HEK293 (cell line): Measurements from ENCODE around the gene TBC1D20.

Experiments used
- CTCF ChIA-PET: fragments of 350-600 bp; formaldehyde crosslinking; extraction: SDS; loops from one replicate; lab custom pipeline; 2021; ENCODE audit warnings: antibody characterized with exemption; lab: Yijun Ruan, JAX
- POLR2A ChIA-PET: fragments of 300-600 bp; formaldehyde crosslinking; extraction: SDS; loops from one replicate; lab custom pipeline; 2020; ENCODE audit warnings: antibody characterized with exemption, inconsistent platforms; lab: Yijun Ruan, JAX
- H3K27ac ChIP-seq: fragments of 200-500 bp; sonication (Bioruptor generic); 2 replicates; pipeline ENCODE4 v1.5.1; 2014; ENCODE audit warnings: low read depth, low read length, control low read depth, inconsistent platforms; ENCODE audit errors: extremely low read depth
- H3K36me3 ChIP-seq, 2 experiments: fragments of 200-500 bp in 1 of 2; sonication (Bioruptor generic) in 1 of 2; 1 replicate in 1 of 2; 2 replicates in 1 of 2; pipeline ENCODE4 v1.5.1; 2014 to 2017; ENCODE audit warnings: inconsistent platforms in 2 of 2, low read length in 2 of 2; ENCODE audit not compliant: control insufficient read depth in 2 of 2, insufficient read depth in 1 of 2
- H3K4me1 ChIP-seq: fragments of 200-500 bp; sonication (Bioruptor generic); 2 replicates; pipeline ENCODE4 v1.5.1; 2014; ENCODE audit warnings: mild to moderate bottlenecking, low read length, inconsistent platforms; ENCODE audit not compliant: control insufficient read depth, insufficient read depth
- H3K4me3 ChIP-seq: 2 replicates; pipeline ENCODE4 v1.5.1; 2011; ENCODE audit warnings: low read depth, mild to moderate bottlenecking, control low read depth, low read length, moderate library complexity
- H3K9me3 ChIP-seq: fragments of 200-500 bp; sonication (Bioruptor generic); 2 replicates; pipeline ENCODE4 v1.5.1; 2014; ENCODE audit warnings: low read depth, low read length, inconsistent platforms; ENCODE audit not compliant: control insufficient read depth, insufficient read depth
- EGR2 ChIP-seq: fragments of 450-650 bp; formaldehyde crosslinking; IDR thresholded peaks from 2 replicates; pipeline ENCODE4 v1.5.1; 2016; ENCODE audit warnings: low read depth, missing biosample characterization, missing genetic modification characterization
- RBAK ChIP-seq: fragments of 450-650 bp; formaldehyde crosslinking; IDR thresholded peaks from 2 replicates; pipeline ENCODE4 v1.5.1; 2016; ENCODE audit warnings: missing biosample characterization, missing genetic modification characterization
- TCF7L2 ChIP-seq: IDR thresholded peaks from 2 replicates; pipeline ENCODE4 v1.6.1; 2011; ENCODE audit warnings: low read depth, mild to moderate bottlenecking, inconsistent platforms, low read length, moderate library complexity, borderline replicate concordance
- YY1 ChIP-seq: fragments of 450-650 bp; formaldehyde crosslinking; IDR thresholded peaks from 2 replicates; pipeline ENCODE4 v1.5.1; 2018; ENCODE audit warnings: missing biosample characterization, missing genetic modification characterization
- ZBTB1 ChIP-seq: fragments of 450-650 bp; formaldehyde crosslinking; IDR thresholded peaks from 2 replicates; pipeline ENCODE4 v1.5.1; 2016; ENCODE audit warnings: missing biosample characterization, missing genetic modification characterization
- ZBTB20 ChIP-seq: fragments of 450-650 bp; formaldehyde crosslinking; IDR thresholded peaks from 2 replicates; pipeline ENCODE4 v1.5.1; 2016; ENCODE audit warnings: missing biosample characterization, missing genetic modification characterization
- ZEB2 ChIP-seq: fragments of 450-650 bp; formaldehyde crosslinking; IDR thresholded peaks from 2 replicates; pipeline ENCODE4 v1.5.1; 2016; ENCODE audit warnings: missing biosample characterization, missing genetic modification characterization
- ZFHX2 ChIP-seq: fragments of 450-650 bp; formaldehyde crosslinking; conservative IDR thresholded peaks from 2 replicates; pipeline ENCODE4 v1.5.1; 2016; ENCODE audit warnings: missing biosample characterization, missing genetic modification characterization
- ZNF121 ChIP-seq: fragments of 450-650 bp; formaldehyde crosslinking; IDR thresholded peaks from 2 replicates; pipeline ENCODE4 v1.5.1; 2016; ENCODE audit warnings: missing biosample characterization, missing genetic modification characterization
- ZNF138 ChIP-seq: fragments of 450-650 bp; formaldehyde crosslinking; IDR thresholded peaks from 2 replicates; pipeline ENCODE4 v1.5.1; 2016; ENCODE audit warnings: missing biosample characterization, missing genetic modification characterization, borderline replicate concordance
- ZNF560 ChIP-seq: fragments of 450-650 bp; formaldehyde crosslinking; IDR thresholded peaks from 2 replicates; pipeline ENCODE4 v1.5.1; 2017; ENCODE audit warnings: missing biosample characterization, missing genetic modification characterization, borderline replicate concordance
- ZNF664 ChIP-seq: fragments of 450-650 bp; formaldehyde crosslinking; IDR thresholded peaks from 2 replicates; pipeline ENCODE4 v1.5.1; 2016; ENCODE audit warnings: missing biosample characterization, missing genetic modification characterization
- ZNF701 ChIP-seq: fragments of 450-650 bp; formaldehyde crosslinking; IDR thresholded peaks from 2 replicates; pipeline ENCODE4 v1.5.1; 2016; ENCODE audit warnings: missing biosample characterization, missing genetic modification characterization
- ZXDB ChIP-seq: fragments of 450-650 bp; formaldehyde crosslinking; IDR thresholded peaks from 2 replicates; pipeline ENCODE4 v1.5.1; 2016; ENCODE audit warnings: missing biosample characterization, missing genetic modification characterization
- TF ChIP-seq, protein P1 (sequence below): fragments of 450-650 bp; formaldehyde crosslinking; IDR thresholded peaks from 2 replicates; pipeline ENCODE4 v1.5.1; 2016; ENCODE audit warnings: missing biosample characterization, missing genetic modification characterization
- TF ChIP-seq, protein P2 (sequence below): fragments of 450-650 bp; formaldehyde crosslinking; IDR thresholded peaks from 2 replicates; pipeline ENCODE4 v1.5.1; 2016; ENCODE audit warnings: missing biosample characterization, missing genetic modification characterization
- TF ChIP-seq, protein P3 (sequence below): fragments of 450-650 bp; formaldehyde crosslinking; IDR thresholded peaks from 2 replicates; pipeline ENCODE4 v1.5.1; 2016; ENCODE audit warnings: missing biosample characterization, missing genetic modification characterization, borderline replicate concordance
- TF ChIP-seq, protein P4 (sequence below): fragments of 450-650 bp; formaldehyde crosslinking; IDR thresholded peaks from 2 replicates; pipeline ENCODE4 v1.5.1; 2017; ENCODE audit warnings: missing biosample characterization, mild to moderate bottlenecking, missing genetic modification characterization, moderate library complexity

Gene TBC1D20

DNA sequence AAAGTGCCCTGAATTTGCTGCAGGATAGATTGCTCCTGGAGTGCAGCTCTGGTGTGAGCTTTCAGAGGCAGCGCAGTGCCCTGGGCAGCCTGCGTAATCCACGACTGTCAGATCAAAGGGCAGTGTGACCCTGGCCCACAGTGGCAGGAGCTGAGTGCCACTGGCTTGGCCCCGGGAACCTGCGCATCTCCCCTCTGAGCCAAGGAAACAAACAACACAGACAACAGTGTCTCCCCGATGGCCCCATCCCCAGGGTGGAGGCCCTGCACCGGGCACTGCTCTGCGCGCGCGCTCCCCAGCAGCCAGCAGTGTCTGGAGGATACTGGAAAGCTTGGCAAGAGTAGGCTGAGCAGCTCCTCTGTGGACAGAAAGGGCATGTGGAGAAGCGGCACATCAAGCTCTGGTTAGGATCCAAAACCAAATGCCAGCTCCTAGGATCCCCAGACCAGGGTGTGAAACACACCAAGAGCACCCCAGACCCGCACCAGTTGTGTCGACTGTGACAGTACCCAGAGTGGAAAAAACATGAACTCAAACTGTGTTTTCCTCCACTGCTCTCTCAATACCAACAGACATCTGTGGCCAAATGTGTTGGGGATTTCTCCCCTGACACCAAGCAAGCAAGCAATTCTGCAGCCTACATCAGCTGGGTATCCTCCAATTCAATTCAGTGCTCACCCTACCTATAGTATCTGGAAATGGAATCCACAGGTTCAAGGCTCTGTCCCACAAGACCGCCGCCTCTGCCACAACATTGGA lies 27.5 kb downstream of the TBC1D20 start:
- TF ChIP-seq ZBTB20 (tag by site-specific recombination), result peak; percentile 40; the same call in 1 of the 2 replicates
- no peak for TF ChIP-seq RBAK (tag by site-specific recombination)
- TF ChIP-seq, all 188 proteins: peak for 1
- Histone ChIP-seq H3K4me3 (no peak overlapping the region), H3K4me1 (no peaks in the 10 kb centered on the region; the same call in 1 of the 2 replicates), H3K9me3 (no peaks in the 10 kb centered on the region), H3K36me3 (peaks cover 4 to 86% of the 10 kb centered on the region in 2 experiments), H3K27ac (no peak overlapping the region)
- ChIA-PET CTCF (interaction anchor here (0.6 to 1.3 kb wide), 5 partner anchors 11 to 86 kb away, joined by 3 to 5 read pairs (median 3); no protein-coding TSS in a partner anchor), POLR2A (no interaction called here)

DNA sequence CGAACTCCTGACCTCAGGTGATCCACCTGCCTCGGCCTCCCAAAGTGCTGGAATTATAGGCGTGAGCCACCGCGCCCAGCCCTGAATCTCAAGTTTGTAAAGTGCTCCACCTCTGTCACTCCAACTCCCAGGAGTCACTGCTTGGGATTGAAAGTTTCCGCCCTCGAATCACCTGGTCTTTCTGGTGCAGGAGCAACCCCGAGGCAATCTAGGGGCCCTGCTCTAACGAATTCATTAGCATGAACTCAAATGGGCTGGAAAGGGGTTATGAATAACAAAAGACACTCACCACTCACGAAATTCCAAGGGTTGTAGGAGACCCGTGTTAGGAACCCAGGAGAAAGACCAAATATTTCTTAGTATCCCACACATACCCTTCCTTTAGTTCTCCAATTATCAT lies 28.1 kb downstream of the TBC1D20 start:
- Histone ChIP-seq H3K4me1 (no peaks in the 10 kb centered on the region; the same call in 1 of the 2 replicates), H3K36me3 (peaks cover 6 to 86% of the 10 kb centered on the region in 2 experiments), H3K4me3 (no peak overlapping the region), H3K9me3 (no peaks in the 10 kb centered on the region), H3K27ac (no peak overlapping the region)
- CTCF ChIA-PET, result interaction anchor here (1.2 kb wide), 1 partner anchor 24 kb away, joined by 3 read pairs; no protein-coding TSS in a partner anchor
- TF ChIP-seq, protein P1, sequence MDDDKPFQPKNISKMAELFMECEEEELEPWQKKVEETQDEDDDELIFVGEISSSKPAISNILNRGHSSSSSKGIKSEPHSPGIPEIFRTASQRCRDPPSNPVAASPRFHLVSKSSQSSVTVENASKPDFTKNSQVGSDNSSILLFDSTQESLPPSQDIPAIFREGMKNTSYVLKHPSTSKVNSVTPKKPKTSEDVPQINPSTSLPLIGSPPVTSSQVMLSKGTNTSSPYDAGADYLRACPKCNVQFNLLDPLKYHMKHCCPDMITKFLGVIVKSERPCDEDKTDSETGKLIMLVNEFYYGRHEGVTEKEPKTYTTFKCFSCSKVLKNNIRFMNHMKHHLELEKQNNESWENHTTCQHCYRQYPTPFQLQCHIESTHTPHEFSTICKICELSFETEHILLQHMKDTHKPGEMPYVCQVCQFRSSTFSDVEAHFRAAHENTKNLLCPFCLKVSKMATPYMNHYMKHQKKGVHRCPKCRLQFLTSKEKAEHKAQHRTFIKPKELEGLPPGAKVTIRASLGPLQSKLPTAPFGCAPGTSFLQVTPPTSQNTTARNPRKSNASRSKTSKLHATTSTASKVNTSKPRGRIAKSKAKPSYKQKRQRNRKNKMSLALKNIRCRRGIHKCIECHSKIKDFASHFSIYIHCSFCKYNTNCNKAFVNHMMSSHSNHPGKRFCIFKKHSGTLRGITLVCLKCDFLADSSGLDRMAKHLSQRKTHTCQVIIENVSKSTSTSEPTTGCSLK (tag by site-specific recombination), result no peak
- TF ChIP-seq TCF7L2 (no peak), ZNF138 (tag by site-specific recombination) (no peak), ZFHX2 (tag by site-specific recombination) (no peak), ZNF664 (tag by site-specific recombination) (no peak), ZNF121 (tag by site-specific recombination) (no peak), EGR2 (tag by site-specific recombination) (no peak), ZBTB1 (tag by site-specific recombination) (no peak), YY1 (no peak)
- TF ChIP-seq, protein P2, sequence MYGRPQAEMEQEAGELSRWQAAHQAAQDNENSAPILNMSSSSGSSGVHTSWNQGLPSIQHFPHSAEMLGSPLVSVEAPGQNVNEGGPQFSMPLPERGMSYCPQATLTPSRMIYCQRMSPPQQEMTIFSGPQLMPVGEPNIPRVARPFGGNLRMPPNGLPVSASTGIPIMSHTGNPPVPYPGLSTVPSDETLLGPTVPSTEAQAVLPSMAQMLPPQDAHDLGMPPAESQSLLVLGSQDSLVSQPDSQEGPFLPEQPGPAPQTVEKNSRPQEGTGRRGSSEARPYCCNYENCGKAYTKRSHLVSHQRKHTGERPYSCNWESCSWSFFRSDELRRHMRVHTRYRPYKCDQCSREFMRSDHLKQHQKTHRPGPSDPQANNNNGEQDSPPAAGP (tag by site-specific recombination), result no peak
- POLR2A ChIA-PET, result no interaction called here

DNA sequence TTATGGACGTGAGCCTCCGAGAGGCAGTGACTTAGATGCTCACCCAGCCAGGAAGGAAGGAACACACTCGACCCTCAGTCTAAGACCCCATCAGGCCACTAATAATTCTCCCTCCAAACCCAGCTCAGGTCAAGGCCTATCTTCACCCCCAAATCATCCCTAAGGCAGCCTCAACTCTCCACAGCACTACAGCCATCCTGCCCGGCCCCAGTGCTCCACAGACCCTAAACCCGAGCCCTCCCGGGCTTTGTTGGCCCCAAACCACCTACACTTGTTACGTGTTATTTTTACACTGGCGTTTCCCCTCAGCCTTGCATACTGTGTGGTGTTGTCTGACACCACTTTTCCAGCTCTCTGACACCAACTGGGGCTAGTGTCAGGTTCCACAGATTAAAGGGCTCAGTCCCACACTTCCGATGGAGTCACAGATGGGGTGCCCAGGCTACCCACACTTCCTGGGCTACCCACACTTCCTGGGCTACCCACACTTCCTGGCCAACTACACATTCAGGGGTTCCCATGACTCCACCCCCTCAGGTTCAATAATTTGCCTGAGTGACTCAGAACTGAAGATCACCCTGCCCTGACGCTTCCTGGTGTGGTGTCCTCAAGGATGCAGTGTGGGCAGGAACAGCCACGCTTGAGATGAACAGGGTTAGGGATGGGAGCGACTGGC lies 28.9 kb downstream of the TBC1D20 start:
- Histone ChIP-seq H3K4me1 (no peaks in the 10 kb centered on the region; the same call in 1 of the 2 replicates), H3K27ac (peak overlapping the region; percentile 41; the same call in 1 of the 2 replicates), H3K9me3 (no peaks in the 10 kb centered on the region), H3K36me3 (peaks cover 9 to 84% of the 10 kb centered on the region in 2 experiments), H3K4me3 (no peak overlapping the region)
- ChIA-PET CTCF (interaction anchor here (0.6 to 4.3 kb wide), 6 partner anchors 9 to 339 kb away, joined by 3 to 88 read pairs (median 8); no protein-coding TSS in a partner anchor), POLR2A (no interaction called here)
- TF ChIP-seq ZNF701 (tag by site-specific recombination) (no peak), ZEB2 (no peak), ZNF560 (tag by site-specific recombination) (no peak), ZXDB (no peak), EGR2 (tag by site-specific recombination) (peak; percentile 38; the same call in 1 of the 2 replicates), ZBTB20 (tag by site-specific recombination) (peak; percentile 67; the same call in 1 of the 2 replicates)
- TF ChIP-seq, protein P3, sequence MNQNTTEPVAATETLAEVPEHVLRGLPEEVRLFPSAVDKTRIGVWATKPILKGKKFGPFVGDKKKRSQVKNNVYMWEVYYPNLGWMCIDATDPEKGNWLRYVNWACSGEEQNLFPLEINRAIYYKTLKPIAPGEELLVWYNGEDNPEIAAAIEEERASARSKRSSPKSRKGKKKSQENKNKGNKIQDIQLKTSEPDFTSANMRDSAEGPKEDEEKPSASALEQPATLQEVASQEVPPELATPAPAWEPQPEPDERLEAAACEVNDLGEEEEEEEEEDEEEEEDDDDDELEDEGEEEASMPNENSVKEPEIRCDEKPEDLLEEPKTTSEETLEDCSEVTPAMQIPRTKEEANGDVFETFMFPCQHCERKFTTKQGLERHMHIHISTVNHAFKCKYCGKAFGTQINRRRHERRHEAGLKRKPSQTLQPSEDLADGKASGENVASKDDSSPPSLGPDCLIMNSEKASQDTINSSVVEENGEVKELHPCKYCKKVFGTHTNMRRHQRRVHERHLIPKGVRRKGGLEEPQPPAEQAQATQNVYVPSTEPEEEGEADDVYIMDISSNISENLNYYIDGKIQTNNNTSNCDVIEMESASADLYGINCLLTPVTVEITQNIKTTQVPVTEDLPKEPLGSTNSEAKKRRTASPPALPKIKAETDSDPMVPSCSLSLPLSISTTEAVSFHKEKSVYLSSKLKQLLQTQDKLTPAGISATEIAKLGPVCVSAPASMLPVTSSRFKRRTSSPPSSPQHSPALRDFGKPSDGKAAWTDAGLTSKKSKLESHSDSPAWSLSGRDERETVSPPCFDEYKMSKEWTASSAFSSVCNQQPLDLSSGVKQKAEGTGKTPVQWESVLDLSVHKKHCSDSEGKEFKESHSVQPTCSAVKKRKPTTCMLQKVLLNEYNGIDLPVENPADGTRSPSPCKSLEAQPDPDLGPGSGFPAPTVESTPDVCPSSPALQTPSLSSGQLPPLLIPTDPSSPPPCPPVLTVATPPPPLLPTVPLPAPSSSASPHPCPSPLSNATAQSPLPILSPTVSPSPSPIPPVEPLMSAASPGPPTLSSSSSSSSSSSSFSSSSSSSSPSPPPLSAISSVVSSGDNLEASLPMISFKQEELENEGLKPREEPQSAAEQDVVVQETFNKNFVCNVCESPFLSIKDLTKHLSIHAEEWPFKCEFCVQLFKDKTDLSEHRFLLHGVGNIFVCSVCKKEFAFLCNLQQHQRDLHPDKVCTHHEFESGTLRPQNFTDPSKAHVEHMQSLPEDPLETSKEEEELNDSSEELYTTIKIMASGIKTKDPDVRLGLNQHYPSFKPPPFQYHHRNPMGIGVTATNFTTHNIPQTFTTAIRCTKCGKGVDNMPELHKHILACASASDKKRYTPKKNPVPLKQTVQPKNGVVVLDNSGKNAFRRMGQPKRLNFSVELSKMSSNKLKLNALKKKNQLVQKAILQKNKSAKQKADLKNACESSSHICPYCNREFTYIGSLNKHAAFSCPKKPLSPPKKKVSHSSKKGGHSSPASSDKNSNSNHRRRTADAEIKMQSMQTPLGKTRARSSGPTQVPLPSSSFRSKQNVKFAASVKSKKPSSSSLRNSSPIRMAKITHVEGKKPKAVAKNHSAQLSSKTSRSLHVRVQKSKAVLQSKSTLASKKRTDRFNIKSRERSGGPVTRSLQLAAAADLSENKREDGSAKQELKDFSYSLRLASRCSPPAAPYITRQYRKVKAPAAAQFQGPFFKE (tag by site-specific recombination), result no peak
- TF ChIP-seq, protein P4, sequence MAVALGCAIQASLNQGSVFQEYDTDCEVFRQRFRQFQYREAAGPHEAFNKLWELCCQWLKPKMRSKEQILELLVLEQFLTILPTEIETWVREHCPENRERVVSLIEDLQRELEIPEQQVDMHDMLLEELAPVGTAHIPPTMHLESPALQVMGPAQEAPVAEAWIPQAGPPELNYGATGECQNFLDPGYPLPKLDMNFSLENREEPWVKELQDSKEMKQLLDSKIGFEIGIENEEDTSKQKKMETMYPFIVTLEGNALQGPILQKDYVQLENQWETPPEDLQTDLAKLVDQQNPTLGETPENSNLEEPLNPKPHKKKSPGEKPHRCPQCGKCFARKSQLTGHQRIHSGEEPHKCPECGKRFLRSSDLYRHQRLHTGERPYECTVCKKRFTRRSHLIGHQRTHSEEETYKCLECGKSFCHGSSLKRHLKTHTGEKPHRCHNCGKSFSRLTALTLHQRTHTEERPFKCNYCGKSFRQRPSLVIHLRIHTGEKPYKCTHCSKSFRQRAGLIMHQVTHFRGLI (tag by site-specific recombination), result no peak
